HT-29 (cell line): ENCODE results near the gene GPSM1. TPM values are rescaled to one million over a fixed set of nuclear protein-coding genes. Genes with fewer than 3 reads are reported as not detected.

Source experiments
- DNase-seq: peaks from one replicate; pipeline ENCODE4 v3.0.0-alpha.2; 2015; ENCODE audit warnings: low spot score
- total RNA-seq: library from RNA; depleted of rRNA; stranded (reverse); fragments of >200 nt; shearing (Covaris generic); gene quantifications from 2 replicates; pipeline ENCODE4 v1.2.3, GENCODE V29; 2014

The GPSM1 gene
- total RNA-seq, 1 experiment from 2014 or later: 1.4 TPM

GRCh38 chr9:136373300-136374182, 46.2 kb downstream of the GPSM1 start, which contains the start of gene CARD9:
Gene CARD9 (minus strand): TSS chr9:136373669. CDS start chr9:136372078, 1,591 bp downstream.
- peak; percentile 81 for DNase-seq

- no peak for DNase-seq
These were observed 46.8 kb downstream of the GPSM1 start for GRCh38 chr9:136374183-136374575.

- no peak for DNase-seq
These were observed 47.8 kb downstream of the GPSM1 start for GRCh38 chr9:136375096-136375495.

- no peak for DNase-seq
These were observed 49.1 kb downstream of the GPSM1 start for GRCh38 chr9:136376457-136376856.

- DNase-seq: no peak
These were observed 50.2 kb downstream of the GPSM1 start for GRCh38 chr9:136377341-136378169.

- no peak for DNase-seq
These were observed 51.0 kb downstream of the GPSM1 start for GRCh38 chr9:136378170-136379002.

- no peak for DNase-seq
These were observed 51.6 kb downstream of the GPSM1 start for GRCh38 chr9:136379003-136379287.

GRCh38 chr9:136379401-136379800, 52.1 kb downstream of the GPSM1 start:
- DNase-seq: no peak

- no peak for DNase-seq
These were observed 52.6 kb downstream of the GPSM1 start for GRCh38 chr9:136379891-136380290.

- no peak for DNase-seq
These were observed 53.0 kb downstream of the GPSM1 start for GRCh38 chr9:136380381-136380780.

- DNase-seq: no peak
These were observed 54.0 kb downstream of the GPSM1 start for GRCh38 chr9:136381311-136381710.

- DNase-seq: no peak
These were observed 54.7 kb downstream of the GPSM1 start for GRCh38 chr9:136381966-136382513.

GRCh38 chr9:136383436-136383835, 56.1 kb downstream of the GPSM1 start:
- DNase-seq: no peak

GRCh38 chr9:136385015-136385414, 57.7 kb downstream of the GPSM1 start:
- no peak for DNase-seq

GRCh38 chr9:136386018-136386417, 58.7 kb downstream of the GPSM1 start:
- DNase-seq: no peak

- DNase-seq: no peak
These were observed 59.9 kb downstream of the GPSM1 start for GRCh38 chr9:136387217-136387616.

GRCh38 chr9:136389396-136389795, 62.1 kb downstream of the GPSM1 start:
- no peak for DNase-seq

GRCh38 chr9:136391737-136392537, 64.6 kb downstream of the GPSM1 start:
- DNase-seq: no peak

- DNase-seq: no peak
These were observed 65.5 kb downstream of the GPSM1 start for GRCh38 chr9:136392538-136393449.

- DNase-seq: no peak
These were observed 66.2 kb downstream of the GPSM1 start for GRCh38 chr9:136393531-136393930.
